HEK293 (cell line): Measurements from ENCODE around the gene SEMA3F.

Source experiments
- BCL11A ChIP-seq: fragments of 450-650 bp; formaldehyde crosslinking; IDR thresholded peaks from 2 replicates; pipeline ENCODE4 v1.5.1; 2016; ENCODE audit warnings: low read depth, missing biosample characterization, missing genetic modification characterization
- HOXA7 ChIP-seq: sonication (generic); formaldehyde crosslinking; IDR thresholded peaks from 2 replicates; pipeline ENCODE4 v1.8.1; 2022; ENCODE audit warnings: missing genetic modification reagents, borderline replicate concordance

DNA sequence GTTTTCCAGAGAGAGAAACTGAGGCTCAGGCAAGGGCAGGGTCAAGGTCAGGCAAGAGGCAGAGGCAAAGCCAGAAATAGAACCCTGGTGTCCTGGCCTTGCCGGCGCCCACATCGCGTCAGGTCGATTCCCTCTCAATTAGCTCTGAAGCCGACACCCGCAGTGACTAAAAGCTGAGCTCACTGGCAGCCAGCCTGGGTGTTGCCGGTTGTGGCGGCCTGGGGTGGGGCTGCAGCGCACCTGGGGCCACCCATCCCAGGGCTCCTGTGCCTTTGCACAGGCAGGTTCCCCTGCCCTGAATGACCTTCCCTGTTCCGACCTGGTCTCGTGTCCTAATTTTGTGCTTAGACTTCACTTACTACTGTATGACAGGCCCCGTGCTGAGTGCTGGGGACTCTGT, 6.2 kb downstream of the SEMA3F start:
- no peak for TF ChIP-seq HOXA7 (CRISPR knock-in tag)
- no peak for TF ChIP-seq BCL11A (tag by site-specific recombination)
